Fibroblast of skin of left biceps (primary cell): Measurements from ENCODE around the gene CTSE.
"Not testable (repeated sequence)": the region's sequence is repeated elsewhere in the genome, so short reads cannot be mapped to it uniquely, and the experiment has no call there.

ENCODE experiments used
- DNase-seq, 2 experiments: peaks; one replicate each; pipeline ENCODE4 v3.0.0-alpha.2; 2013; ENCODE audit warnings: low read depth in 2 of 2

Gene CTSE

DNA sequence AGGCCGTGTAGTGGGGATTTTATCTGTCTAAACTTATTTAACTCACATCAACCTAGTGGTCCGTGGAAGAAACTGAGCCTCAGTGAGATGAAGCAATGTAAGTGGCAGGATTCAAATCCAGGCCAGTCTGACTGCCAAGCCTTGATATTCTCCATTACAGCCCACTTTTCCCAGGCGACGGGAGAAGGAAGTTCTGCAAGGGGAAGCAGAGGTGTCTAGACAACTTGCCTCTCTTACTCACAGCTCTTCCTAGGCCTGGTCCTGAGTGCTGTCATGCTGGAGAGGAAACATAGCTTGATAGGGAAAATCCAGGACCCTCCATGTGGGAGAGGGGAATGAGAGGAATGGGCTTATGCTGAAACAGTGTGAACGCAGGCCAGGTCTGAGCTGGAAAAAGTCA, 9.1 kb downstream of the CTSE start:
- DNase-seq: no peak

DNA sequence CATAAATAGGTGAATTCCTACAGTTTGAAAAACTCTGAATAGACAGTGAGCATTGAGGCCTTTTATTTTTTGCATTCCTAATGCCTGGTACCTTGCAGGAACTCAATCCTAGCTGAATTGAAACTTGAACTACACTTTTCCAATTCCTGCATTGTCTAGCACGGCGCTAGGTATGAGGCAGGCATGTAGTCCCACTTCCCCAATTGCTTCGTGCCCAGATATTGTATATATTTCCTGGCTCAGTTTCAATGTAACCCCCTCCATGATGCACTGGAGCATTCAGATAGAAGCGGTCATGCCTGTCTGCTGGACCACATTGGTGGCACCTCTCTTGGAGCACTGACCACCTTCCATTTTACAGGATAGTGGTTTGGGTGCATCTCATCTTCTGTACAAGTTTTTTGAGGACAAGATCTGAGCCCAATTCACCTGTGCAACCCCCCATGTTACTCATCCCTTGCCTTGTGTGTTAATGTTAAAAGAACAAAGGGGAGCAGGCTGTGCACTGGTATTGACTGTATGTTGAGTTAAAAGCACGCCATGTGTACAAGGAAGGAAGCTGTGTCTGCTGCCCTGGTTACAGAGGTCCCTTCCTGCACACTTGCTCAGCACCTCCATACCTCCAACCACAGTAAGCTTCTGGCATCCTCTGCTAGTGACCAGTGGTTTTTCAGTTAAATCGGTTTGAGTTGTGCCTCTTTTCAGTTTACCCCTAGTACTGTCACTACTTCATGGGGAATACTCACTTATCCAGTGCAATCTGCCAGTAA, 10.5 kb downstream of the CTSE start:
- DNase-seq: no peak

DNA sequence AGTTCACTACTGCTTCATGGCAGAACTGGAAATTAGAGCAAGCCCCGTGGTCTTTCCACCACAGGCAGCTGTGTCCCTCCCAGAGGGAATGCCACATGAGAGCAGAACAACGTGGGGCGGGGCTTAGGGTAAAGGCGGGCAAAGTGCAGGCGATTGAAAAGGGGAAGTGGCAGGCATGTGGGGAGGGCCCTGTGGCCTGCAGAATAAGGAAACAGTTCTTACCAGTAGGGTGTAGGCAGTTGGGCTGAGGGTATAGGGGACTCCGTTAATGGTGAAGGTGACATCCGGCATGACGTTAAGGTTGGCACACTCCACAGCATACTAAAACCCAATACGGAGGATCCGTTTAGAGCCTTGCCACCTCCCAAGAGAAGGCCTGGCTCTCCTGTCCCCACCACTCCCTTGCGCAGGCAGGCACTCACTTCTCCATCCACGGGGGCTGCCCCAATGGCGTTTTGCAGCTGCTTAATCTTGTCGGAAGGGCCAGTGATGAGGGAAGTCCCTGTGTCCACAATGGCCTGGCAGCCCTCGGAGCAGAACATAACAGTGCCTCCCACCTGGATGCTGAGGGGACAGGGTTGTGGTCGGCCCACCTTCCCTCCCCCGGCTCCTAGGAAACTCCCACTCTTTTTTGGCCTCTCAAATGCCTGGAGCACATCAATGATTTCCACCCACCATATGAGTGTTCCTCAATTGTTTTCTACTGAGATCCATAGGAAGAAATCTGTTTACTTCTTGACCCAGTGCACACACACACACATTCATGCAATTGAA, 11.4 kb downstream of the CTSE start:
- DNase-seq: no peak

DNA sequence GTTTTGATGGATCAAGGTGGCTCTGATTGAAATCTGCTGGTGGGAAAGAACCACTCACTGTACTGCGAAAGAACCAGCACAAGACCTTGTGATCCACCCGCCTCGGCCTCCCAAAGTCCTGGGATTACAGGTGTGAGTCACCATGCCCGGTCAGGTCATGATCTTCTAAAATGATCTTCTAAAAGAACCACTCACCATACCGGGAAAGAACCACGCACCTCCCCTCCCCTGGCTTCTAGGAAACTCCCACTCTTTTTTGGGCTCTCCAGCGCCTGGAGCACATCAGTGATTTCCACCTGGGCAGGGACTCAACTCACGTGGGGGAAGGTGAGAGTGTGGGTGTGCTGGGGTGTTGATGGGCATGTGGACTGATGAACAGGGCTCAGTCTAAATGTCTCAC, 12.6 kb downstream of the CTSE start:
- no peak for DNase-seq

DNA sequence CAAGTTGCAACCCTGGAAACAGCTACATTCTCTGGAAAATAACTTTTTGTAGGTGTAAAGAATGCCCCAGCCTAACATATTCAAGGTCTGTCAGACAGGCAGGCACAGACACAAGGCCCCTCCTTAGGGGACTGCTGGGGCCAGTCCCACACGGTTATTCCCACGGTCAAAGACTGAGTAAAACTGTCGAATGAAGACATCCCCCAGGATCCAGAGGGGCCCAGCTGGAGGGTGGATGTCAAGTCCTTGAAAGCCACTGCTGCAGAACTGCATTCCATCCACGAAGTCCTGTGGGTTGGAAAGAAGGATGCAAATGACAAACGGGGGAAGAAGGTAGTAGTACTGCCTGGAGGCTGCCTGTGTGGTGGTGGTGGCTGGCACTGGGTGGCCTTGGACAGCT, 13.6 kb downstream of the CTSE start:
- no peak for DNase-seq

DNA sequence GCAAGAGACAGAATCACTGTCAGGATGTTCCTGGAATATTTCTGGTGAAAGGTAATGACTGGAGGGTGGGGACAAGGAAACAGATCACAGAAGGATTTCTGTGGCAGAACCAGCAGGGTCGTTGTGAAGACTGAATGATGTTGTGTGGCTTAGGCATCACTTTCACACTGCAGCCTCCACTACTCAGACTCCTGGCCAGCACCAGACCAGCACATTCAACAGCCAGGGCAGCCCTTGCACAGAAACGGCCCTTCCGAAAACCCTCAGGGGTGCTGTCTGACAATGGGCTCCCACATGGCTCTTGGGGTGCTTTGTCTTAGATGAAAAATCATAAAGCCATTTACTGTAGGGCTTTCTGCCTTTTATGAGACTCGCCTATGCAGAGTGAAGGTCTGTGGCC, 16.7 kb downstream of the CTSE start:
- DNase-seq: no peak

DNA sequence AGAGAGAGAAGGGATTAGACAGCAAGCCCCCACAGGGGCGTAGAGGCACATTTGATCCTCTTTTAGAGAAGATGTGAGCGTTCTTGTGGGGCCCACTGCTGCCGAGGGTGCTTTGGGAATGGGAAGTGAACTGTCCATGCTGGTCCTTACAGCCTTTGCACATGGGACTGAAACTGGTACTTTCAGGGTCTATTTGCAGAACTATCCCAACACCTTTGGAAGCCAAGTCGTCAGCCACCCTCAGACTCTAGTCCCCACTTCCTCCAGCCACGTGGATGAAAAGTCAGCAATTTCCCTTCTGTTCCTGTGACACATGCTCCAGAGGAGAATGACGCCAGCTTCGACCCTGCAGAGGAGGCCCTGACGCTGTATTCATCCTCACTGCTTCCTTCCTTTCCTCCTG, 17.9 kb downstream of the CTSE start:
- DNase-seq: no peak

DNA sequence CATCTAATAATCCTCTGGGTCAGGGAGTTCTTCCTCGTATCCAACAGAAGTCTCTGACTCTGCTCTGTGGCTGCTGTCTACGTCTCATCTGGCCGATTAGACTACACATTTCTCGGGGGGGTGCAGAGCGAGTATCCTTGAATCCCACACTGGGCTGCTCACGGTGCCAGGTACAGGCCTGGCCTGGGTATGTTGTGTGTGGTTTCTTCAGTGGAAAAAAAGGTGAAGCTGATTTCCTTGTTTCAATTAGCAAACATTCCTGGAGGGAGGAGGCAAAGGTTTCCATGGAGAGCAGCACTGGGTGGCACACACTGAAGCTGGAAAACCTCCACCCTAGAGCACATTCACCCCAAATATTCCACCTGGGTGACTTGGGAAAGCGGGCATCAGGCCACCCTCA, 18.5 kb downstream of the CTSE start:
- DNase-seq: no peak

DNA sequence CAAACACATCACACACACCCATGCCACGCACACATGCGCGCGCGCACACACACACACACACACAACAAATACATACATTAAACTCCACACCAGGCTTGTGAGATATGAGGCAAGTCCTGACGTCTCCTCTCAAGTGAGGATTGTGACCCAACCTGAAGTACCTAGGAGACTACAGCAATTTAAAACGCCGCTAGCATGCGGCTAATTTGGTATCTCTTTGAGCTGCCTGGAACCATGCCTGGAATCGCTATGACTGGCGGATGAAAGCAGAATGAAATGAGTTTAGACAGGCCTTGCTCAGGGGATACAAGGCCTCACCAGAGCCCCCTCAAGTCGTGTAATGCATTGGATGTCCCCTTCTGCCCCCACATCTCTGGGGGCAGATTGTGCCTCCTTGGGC, 18.9 kb downstream of the CTSE start:
- DNase-seq: no peak

DNA sequence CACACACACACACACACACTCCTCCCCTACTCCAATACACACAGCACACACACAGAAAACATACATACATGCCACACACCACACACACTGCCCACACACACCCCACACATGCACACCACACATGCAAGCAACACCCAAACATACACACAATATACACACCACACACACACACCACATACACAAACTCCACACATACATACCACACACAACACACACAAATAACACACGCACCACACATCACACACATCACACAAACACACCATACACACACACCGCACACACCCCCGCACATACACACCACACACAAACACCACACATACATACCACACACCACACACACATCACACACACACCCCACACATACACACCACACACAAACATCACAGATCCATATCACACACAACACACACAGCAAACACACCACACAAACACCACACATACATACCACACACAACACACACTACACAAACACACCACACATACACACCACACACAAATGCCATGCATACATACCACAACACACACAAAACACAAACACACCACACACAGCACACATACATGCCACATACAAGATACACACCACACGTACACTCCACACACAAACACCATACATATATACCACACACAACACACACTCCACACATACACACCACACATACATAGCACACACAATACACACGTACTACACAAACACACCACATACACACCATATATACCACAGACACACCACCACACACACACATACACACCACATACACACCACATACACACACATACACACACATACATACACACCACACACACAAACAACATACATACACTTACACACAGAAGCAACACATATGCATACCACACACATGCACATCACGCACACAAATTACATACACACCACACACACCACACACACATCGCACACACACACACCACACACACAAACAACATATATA, 19.6 kb downstream of the CTSE start:
- DNase-seq: no peak

DNA sequence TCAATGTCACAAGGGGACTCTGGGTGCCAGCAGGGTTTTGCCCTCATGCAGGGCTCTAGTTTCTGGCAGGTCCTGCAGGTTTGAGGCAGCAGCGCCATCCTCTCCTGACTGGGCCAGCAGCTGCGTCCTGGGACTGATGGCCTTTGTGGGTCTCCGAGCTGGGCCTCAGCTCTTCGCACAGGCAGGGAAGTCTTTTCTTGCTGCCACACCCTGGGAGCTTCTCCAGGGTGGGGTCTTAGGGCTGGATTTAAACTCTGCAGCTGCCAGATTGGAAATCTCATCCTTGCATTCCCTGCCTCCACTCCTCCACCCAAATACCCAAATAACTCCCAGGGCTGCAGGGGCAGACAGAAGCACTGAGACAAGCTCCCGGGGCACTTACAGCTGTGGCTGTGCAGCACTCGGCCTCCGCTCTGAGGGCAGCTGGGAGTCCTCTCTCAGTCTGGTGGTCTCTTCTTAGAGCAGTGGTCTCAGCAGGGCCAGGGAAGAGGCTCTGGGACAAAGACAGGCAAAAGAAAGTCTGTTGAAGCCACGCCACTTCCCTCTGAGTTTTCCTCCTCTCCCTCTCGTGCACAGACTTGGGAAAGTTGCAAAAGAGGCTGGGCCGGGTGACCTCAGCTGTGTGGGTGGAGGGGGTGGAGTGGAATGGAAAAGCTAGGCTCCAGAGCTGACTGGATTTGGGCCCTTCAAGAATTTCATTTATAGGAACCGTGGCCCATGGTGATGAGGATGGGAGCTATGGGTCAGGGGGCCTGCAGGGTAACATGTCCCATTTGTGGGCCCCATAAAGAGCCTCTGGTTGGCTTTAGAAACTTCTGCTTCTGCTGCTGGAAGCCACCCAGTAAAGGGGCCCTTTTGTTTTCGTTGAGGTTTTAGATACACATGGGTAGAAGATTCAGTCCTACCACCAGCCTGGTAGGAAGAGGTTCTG, 20.6 kb downstream of the CTSE start, which contains the start of gene RAB7B:
Gene RAB7B (minus strand): TSS at position 525 of the 931 bp plus-strand sequence. CDS start 9,260 bp downstream, outside the sequence.
- DNase-seq: peak; percentile 24 to 39

DNA sequence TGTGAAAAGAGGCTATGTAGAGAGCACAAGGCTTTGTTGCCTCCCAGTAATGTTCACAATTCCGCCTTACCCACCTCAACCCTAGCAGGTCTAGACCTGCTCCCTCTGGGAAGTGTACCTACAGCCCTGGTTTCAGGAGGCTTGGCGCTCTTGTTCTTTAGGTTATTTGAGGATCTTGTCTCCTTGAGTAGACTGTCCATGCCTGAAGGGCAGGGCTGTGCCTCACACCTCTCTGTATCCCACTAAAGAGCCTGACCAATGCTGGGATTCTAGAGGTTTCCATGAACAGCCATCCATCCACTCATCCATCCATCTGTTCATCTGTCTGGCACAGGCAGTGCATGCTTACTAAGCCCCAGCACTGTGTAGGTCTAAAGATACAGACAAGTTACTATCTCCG, 21.5 kb downstream of the CTSE start:
- DNase-seq: no peak

DNA sequence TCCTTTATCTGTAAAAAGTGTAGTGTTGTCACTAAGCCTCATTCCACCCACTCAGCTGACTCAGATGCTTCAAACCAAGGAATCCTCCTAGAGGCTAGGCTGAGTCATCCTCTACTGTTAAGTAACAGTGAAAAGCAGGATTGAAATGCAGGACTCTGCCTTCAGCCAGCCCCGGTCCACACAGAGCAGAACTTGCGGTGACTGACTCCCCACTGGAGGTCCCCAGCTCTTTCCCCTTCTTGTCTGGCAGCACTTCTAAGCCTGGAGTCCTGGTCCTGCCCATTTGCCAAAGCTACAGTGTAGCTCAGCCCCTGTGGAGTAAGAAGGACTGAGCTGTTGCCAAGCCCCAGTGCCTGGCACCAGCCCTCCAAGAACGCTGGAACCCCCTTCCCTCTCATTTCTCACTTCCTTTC, 22.2 kb downstream of the CTSE start:
- peak; percentile 72 to 78 for DNase-seq

DNA sequence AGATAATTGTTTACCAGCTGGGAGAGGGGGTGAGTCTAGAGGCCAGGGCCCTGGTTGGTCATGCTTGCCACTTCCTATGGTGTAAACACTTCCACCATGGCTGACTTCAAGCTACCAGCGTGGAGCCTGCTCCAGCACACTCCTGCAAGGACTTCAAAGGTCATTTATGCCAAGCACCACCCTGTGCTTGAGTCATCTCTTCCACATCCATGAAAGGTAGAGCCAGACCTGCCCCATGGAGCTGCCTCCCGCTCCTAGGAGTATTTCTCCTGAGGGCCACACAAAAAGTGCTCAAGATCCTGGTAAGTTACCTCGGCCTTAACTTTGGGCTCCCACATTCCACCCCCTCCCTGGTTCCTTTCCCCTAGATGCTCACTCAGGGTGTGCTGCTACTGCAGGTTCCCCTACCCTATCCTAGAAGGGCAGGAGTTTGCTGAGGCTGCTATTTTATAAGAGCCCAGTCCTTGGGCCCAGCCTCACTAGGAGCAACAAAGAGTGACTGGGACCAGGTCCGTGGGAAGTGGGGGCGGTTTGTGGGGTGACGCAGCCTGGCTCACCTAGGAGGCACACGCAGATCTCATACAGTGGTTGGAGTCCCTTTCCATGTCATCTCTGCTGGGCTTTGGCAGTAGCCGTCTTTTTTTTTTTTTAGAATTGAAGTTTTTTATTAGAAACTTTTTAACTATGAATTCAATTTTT, 22.9 kb downstream of the CTSE start:
- no peak for DNase-seq

DNA sequence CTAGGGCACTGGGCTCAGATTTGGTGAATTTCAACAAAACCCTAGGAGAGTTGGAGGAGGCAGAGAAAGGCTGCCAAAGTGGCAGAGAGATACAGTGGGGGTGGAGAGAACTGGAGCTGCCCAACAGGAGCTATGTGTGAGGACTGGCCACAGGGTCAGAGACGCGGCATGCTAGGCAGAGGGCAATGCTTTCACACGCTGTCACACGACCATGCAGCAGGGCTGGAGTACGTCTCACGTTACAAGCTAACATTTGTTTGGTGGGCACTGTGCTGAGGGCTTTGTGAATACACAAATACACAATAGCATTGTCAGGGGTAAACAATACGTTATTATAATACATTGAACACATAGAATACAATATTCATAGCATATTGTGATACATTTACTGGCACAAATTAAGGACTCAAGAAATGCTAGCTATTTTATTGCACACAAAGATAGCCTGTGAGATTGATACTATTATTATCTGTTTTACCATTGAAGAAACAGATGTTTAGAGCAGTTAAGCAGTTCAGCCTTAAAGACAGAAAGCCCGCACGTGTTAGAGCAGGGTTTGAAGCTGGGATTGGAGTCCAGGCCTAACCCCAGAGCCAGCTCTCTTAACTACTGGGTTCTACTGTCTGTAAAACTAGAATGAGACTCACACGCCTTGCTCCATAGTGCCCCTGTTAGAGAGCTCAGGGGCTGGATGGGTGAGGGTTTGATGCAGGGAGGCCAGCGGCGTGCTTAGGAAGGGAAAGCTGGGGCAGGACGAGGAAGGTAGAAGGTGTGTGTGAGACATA, 25.0 kb downstream of the CTSE start:
- no peak for DNase-seq

DNA sequence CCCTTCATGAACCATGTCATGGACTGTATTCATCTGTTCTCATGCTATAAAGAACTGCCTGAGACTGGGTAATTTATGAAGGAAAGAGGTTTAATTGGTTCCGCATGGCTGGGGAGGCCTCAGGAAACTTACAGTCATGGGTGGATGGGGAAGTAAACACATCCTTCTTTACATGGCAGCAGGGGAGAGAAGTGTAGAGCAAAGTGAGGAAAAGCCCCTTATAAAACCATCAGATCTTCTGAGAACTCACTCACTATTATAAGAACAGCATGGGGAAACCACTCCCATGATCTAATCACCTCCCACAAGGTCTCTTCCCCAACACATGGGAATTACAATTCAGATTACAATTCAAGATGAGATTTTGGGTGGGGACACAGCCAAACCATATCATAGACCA, 27.1 kb downstream of the CTSE start:
- not testable (repeated sequence) for DNase-seq

DNA sequence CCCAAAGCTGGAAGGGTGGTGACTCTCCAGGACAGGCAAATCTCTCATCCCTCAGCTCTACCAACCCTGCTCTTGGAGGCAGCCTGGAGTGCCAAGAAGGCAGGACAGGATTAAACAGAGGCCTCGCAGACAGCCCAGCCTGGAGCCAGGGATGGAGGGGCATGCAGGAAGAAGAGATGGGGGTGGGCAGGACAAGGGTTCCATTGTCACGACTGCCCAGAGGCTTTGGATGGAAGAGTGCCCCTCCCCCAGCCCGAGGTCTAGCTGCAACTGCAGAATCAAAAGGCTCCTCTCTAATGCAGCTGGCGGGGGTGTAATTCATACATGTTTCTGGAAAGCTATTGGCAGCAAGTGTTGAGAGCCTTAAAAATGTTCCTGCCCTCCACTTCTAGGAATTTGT, 29.3 kb downstream of the CTSE start:
- no peak for DNase-seq

DNA sequence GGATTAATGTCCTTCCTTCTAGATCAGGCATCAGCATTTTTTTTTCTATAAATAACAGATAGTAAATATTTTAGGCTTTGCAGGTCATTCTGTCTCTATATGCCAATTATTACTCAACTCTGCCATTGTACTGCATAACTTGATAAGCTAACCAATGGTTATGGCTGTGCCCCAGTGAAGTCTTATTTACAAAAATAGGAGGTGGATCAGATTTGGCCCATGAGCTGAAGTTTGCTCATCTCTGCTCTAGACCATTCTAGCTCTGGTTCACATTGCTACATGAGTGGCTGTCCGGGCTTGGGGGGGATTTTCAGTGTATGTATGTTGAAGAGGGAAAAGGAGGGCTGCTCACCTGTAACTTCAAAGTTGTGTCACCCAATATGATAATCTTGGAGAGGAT, 30.6 kb downstream of the CTSE start:
- DNase-seq: no peak

DNA sequence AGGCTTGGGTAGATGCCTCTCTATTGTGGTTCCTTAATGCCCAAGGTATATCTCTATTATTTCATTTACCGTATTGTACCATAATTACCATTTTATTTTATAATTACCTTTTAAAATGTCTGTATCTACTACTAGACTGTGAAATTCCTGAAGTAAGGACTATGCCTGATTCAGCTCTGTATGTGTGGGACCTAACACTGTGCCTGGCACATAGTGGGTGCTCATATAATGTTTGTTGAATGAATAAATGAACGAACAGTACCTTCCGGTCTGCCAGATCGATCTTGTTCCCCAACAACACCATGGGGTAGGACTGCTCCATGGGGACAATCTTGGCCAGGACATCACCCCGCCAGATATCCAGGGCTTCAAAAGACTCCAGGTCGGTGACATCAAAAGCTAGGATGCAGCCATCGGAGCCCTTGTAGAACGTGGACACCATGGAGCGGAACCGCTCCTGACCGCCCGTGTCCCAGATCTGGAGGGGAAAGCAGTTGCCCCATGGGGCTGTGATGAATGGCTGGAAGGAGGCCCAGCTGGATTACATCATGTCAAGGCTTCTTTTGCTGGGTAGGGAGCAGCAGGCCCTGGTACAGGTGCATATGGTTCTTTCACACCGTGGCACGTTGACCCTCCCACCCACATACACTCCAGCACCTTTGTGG, 31.3 kb downstream of the CTSE start:
- DNase-seq: no peak
